Midbrain (tissue), 1 donor: ENCODE results near the gene XPO1.
"Not testable (repeated sequence)": the region's sequence is repeated elsewhere in the genome, so short reads cannot be mapped to it uniquely, and the experiment has no call there.

Experiments used
- DNase-seq: peaks from one replicate; lab custom pipeline; 2025; lab: John Stamatoyannopoulos, UW

XPO1 gene, protein sequence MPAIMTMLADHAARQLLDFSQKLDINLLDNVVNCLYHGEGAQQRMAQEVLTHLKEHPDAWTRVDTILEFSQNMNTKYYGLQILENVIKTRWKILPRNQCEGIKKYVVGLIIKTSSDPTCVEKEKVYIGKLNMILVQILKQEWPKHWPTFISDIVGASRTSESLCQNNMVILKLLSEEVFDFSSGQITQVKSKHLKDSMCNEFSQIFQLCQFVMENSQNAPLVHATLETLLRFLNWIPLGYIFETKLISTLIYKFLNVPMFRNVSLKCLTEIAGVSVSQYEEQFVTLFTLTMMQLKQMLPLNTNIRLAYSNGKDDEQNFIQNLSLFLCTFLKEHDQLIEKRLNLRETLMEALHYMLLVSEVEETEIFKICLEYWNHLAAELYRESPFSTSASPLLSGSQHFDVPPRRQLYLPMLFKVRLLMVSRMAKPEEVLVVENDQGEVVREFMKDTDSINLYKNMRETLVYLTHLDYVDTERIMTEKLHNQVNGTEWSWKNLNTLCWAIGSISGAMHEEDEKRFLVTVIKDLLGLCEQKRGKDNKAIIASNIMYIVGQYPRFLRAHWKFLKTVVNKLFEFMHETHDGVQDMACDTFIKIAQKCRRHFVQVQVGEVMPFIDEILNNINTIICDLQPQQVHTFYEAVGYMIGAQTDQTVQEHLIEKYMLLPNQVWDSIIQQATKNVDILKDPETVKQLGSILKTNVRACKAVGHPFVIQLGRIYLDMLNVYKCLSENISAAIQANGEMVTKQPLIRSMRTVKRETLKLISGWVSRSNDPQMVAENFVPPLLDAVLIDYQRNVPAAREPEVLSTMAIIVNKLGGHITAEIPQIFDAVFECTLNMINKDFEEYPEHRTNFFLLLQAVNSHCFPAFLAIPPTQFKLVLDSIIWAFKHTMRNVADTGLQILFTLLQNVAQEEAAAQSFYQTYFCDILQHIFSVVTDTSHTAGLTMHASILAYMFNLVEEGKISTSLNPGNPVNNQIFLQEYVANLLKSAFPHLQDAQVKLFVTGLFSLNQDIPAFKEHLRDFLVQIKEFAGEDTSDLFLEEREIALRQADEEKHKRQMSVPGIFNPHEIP (N-terminal part only)

DNA sequence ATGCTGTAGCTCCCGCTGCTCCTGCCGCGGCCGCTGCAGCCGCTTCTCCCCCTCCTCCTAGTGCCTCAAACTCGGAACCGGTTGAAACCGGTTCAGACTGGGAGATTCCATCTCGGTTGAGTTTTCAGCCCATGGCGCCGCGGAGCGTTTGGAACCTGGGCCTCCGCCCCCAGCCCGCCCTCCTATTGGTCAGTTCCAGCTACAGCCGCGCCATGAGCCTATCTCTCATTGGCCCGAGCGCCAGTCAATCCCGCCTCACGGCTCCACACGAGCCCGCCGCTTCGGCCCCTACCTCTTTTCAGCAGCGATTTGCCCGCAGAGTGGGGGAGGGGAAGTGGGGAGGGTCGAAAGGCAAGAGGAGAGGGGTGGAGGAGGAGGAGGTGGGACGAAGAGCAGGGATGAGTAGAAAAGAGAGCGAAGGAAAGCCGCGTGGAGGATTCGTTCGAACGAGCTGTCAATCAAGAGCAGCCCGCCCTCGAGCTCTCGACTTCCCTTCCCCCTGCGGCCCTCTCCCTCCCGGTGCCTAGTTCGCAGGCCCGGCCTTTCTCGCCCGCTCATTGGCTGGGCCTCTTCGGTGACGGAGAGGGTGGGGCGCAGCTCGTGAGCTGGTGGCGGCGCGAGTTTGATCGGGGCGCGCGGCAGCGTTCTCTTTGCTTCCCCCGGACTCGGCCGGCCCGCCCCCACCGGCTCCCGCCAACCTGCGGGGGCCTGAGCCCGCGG is at the start of gene XPO1:
Gene XPO1 (minus strand): TSS at position 157 of the 720 bp plus-strand sequence. CDS start 4,459 bp downstream, outside the sequence.
- DNase-seq: peak; percentile 100

DNA sequence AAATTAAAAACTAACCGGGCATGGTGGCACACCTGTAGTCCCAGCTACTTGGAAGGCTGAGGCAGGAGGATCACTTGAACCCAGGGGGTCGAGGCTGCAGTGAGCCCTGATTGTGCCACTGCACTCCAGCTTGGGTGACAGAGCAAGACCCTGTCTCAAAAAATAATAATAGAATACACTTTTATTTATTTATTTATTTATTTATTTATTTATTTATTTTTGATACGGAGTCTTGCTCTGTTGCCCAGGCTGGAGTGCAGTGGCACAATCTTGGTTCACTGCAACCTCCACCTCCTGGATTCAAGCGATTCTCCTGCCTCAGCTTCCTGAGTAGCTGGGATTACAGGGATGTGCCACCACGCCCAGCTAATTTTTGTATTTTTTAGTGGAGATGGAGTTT is 48.8 kb upstream of the XPO1 start:
- DNase-seq: not testable (repeated sequence)

DNA sequence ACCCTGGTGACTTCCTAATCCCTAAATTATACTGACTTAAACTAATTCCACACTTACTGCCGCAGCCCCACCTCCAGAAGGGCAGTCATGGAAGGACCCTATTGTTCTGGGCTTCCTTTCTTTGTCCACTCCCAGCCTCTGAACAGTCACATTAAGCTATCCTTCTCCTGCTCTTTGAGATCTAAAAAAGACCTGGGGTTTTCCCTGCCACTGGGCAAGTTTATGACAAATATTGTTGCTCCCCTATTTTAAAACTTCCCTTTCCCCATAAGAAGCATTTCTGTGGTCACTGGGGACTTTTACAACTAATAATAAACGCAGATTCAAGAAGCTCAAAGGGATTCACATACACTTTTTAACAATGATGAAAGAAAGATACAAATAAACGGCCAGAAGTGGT is 47.2 kb upstream of the XPO1 start:
- DNase-seq: no peak

DNA sequence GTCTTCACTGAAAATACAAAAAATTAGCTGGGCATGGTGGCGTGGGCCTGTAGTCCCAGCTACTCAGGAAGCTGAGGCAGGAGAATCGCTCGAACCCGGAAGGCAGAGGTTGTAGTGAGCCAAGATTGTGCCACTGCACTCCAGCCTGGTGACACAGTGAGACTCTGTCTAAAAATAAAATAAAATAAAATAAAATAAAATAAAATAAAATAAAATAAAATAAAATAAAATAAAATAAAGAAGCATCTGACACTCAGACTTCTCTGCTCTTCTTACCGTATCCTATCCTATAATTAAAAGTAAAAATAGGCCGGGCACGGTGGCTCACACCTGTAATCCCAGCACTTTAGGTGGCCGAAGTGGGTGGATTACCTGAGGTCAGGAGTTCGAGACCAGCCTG is 46.2 kb upstream of the XPO1 start:
- not testable (repeated sequence) for DNase-seq

DNA sequence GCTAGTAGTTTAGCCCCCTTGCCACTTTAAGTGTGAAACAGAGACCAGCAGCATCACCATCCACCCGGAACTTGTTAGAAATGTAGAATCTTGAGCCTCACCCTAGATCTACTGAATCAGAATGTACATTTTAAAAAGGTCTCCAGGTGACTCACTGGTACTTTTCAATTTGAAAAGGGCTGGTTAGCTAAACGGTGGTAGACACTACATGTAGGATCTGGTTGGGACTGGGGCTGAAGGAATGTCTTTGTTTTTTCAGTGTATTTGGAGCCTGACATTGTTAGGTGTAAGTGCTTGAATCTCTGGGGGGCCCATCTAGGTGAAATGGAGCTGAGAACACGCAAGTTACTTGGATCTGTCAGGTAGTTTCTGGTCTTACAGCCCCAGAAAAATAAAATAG is 44.0 kb upstream of the XPO1 start:
- no peak for DNase-seq

DNA sequence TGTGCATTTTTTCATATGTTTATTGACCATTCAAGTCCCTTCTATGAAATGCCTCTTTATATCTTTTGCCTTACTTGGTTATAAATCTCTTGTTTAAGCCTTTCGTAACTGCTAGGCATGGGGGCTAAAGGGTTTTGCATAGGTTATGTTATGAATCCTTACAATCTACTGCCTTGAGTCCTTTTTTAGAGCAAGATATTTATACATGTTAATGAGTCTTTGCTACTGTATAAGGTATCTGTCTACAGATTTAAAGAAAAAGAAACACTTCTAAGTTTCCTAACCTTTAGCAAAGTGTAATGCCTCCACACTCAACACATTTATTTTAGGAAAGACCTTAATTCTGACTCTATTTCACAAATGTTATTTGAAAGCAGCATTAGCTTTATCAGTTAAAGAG is 43.6 kb upstream of the XPO1 start:
- no peak for DNase-seq

DNA sequence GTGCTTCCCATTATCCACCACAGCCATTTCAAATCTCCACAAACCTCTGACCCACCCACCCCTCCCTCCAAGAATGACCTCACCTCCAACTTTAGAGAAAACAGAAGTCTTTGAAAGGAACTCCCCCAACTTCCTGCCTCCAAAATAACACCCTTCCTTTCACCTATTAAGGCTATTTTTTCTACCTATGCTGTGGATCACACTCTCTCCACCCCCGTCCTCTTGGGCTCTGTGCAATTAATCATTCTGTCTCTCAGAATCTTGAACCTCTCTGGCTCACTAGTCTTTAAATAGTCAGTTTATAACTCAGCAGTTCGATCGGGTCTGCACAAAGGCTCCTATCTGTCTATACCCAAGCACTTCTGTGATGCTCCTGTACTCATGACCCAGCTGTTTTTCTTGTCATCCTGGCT is 37.3 kb upstream of the XPO1 start:
- no peak for DNase-seq

DNA sequence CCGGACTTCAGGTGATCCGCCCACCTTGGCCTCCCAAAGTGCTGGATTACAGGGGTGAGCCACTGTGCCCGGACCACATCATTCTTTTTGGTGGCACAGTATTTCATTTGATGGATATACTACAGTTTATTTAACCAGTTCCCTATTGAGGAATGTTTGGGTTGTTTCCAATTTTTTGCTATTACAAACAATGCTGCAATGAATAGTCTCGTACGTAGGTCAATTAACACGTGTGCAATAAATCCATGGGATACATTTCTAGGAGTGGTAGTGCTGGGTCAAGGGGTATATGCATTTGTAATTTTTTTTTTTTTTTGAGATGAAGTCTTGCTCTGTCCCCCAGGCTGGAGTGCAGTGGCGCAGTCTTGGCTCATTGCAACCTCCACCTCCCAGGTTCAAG is 28.4 kb upstream of the XPO1 start:
- no peak for DNase-seq

DNA sequence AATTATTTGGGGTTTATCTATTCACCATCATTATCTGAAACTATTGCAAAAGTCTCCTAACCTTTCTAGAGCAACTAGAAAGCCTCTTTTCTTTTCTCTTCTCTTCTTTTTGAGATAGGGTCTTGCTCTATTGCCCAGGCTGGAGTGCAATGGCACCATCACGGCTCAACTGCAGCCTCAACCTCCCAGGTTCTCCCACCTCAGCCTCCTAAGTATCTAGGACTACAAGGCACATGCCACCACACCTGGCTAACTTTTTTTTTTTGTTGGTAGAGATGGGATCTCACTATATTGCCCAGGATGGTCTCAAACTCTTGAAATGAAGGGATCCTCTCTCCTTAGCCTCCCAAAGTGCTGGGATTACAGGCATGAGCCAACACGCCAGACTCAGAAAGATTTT is 24.5 kb upstream of the XPO1 start:
- no peak for DNase-seq

DNA sequence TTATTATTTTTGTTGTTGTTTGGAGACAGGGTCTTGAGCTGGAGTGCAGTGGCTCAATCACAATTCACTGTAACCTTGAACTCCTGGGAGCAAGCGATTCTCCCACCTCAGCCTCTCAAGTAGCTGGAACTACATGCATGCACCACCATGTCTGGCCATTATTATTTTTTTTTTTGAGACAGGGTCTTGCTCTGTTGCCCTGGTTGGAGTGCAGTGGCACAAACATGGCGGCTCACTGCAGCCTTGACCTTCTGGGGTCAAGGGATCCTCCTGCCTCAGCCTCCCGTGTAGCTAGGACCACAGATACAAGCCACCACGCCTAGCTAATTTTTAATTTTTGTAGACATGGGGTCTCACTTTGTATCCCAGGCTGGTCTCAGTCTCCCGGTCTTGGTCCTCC is 20.0 kb upstream of the XPO1 start:
- no peak for DNase-seq

DNA sequence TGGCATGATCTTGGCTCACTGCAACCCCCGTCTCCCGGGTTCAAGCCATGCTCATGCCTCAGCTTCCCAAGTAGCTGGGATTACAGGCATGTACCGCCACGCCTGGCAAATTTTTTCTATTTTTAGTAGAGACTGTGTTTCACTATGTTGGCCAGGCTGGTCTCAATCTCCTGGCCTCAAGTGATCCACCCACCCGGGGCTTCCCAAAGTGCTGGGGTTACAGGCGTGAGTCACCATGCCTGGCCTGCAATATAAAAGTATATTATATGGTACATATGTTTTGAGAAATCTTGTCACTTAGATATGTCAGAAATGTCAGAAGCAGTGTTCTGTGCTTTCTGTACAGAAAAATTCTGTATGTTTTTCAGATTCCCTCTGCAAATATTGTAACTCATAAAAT is 19.2 kb upstream of the XPO1 start:
- DNase-seq: no peak

DNA sequence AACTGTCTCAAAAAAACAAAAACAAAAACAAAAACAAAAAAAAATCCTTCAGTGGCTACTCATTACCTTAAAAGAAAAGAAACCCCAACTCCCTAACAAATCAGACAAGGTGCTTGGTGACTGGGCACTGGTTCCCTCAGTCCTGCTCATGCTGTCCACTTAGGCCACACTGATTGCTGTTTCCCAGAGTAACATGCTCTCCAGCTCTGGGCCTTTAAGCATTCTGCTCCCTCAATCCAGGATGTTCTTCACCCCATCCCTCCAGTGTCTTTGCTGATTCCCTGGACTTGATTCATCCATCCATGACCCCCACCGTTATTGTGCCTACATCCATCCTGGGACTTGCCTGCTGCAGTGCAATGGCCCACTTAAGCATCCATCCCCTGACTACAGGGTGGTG is 16.4 kb upstream of the XPO1 start:
- no peak for DNase-seq

DNA sequence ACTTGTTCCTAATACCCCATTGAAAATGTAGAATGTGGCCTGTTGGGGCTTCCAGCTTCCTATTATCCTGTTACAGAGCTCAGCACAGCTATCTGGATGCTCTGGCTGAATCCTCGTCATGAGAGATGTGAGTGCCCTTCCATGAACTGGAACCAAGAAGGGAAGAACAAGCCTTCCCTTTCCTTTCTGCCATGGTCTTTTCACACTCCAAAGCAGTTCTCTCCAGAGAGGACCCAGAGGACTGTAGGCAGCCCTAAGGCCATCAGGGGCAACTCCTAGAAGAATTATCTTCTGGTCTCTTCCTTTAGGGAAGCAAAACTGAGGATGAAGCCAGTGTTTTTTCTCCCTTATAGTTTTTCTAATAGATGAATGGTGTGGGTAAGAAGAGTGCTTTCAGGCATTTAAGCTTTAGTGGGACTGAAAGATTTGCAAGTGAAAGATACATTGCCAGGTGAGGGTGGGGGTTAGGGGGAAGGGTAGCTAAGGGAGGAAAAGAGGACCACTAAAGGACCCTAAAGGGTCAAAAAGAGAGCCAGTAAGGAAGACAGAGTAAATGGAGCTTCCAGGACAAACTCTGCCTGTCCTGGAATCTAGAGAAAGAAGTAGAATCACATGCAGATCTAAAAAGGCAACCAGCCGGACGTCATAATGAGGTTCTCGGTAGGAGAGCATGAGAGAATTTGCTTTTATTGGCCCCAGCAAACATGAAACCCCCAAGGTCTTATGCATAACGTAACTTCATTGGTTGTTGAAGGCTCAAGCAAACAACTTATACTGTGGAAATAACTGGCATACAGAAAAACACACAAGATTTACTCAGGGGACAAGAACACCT is 12.4 kb upstream of the XPO1 start:
- no peak for DNase-seq

DNA sequence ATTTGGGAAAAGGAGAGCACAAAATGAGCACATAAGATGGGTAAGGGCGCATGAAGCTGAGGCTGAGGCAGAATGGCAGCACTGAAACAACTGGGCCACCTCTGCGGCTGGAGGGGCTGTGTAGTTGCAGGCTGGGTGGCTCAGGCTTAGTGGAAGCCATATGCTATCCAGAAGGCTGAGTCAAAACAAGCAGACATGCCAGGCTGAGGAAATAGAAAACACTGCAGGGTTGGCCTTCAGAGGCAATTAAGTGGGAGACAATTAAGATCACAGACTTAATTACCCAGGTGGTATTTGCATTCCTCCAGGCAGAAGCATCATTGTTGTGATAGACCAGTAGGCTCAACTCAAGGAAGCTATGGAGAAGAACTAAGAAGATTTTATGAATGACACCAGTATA is 11.4 kb upstream of the XPO1 start:
- DNase-seq: no peak

DNA sequence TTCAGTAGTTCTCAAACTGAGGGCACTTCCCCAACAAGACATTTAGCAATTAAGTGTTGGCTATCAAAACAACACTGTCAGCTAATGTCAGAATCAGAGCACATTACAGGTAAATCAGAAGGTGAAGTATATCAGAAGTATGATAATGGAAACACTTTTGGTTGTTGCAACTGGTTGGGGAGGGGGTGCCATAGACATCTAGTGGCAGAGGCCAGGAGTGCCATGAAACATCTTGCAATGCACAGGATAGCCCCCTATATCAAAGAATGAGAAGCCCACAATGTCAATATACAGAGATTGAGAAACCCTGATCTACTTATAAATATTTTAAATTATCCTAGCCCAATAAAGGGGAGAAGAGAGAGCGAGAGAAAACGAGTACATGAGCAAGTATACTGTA is 4.9 kb upstream of the XPO1 start:
- no peak for DNase-seq

DNA sequence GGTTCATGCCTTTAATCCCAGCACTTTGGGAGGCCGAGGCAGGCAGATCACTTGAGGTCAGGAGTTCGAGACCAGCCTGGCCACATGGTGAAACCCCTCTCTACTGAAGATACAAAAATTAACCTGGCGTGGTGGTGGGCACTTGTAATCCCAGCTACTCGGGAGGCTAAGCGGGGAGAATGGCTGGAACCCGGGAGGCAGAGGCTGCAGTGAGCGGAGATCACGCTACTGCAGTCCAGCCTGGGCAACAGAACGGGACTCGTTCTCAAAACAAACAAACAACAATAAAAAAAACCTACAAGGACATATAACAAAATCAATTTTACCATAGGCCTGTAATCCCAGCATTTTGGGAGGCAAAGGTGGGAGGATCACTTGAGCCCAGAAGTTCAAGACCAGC is 2.0 kb upstream of the XPO1 start:
- not testable (repeated sequence) for DNase-seq

DNA sequence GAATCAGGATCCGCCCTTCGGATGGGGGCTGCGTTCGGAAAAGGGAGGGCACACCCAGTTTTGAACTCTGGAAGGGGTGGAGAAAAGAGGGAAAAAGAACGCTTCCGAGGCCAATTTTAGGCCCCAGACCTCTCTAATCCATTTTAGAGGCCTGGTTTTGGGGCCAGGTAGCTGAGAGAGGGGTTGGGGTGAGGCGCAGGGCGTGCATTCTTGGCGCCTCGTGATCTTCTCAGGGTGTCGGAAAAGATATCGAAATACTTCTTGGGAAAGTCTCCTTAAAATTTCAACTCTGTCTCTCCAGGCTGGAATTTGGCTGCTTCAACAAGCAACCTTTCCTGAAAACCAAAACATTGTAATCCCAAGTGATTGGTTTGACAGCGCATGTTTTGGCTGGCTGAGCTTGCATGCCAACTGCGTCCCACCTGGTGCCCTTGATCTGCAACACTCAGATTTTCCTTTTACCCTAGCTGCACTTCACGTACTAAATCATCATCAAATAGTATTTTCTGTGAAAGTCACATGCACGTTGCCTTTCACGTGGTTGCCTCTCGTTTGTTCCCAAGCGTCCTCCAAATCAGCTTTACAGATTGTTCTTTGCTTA is 864 bp upstream of the XPO1 start:
- peak; percentile 38 for DNase-seq

DNA sequence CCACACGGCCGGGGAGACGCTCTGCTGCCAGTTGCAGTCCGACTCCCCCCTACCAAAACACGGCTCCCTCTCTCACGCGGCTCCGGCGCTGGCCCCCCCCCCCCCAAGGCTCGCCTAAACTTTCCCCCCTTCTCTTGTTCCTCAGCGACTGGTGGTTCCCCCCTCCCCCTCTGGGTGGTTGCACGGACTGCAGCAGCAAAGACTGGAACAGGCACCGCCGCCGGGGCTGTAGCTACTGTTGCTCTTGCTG is 281 bp downstream of the XPO1 start:
- DNase-seq: no peak

DNA sequence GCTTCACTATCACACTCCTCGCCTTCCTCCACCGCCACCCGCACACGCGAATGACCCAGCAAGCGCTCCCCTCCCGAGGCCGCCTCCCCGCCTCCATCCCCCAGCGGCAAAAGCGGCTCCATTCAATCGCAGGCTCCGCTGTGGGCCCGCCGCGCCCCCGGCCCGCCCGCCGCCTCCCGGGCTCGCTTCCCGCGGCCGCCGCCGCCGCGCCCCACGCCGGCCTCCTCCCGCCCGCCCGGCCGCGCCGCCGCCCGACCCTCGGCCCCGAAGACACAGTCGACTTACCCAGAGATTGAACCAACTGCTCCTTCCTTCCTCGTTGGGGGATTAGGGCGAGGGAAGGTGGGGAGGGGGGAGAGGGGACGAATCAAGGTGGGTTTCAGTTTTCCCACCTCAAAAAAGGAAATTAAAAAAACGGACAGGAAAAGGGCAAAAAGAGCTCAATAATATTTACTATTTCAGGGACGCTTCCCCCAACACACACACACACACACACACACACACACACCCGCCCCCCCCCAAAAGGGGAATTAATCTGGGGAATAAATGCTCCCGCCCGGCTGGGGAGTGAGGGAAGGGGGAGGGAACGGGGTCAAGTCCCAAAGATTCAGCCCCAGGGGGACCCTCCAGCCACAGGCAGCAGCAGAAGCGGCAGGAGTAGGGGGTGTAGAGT is 743 bp downstream of the XPO1 start:
- no peak for DNase-seq

DNA sequence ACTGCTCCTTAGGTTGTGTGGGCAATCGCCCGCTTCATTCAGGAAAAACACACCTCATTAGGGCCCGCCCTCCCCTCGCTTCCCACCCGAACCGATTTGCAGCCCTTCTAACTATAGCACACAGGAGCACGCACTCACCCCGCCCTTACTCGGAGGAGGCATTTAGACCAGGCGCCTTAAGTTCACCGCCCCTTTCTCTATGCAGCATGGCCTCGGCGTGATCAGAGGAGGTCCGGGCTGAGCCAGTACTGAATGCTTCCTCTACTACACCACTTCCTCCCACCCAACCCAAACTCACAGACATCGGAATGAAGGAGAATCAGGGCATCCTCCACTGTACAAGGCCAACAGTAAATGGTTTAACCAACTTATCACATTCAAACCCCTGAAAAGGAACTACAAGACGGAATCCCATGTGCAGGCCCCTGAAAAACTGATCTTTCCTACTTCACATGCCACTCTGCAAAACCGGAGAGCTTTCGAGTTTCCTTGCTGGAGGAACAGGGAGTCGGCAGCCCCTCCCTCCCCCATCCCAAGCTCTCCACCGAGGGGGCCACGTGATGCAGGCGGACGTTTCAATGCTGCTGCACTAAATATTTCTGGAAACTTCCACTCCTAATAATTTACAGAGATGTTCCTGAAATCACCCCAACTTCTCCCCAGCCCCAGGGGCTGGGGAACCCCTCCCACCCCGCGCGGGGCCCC is 1.4 kb downstream of the XPO1 start:
- peak; percentile 81 for DNase-seq
